Measurements from ENCODE around the gene TNFRSF11A.

Gene TNFRSF11A
- total RNA-seq = 1.2 to 4.0 reads per million in 2 donors

GRCh38 chr18:62324917-62325805, at the start of gene TNFRSF11A:
TSS of gene TNFRSF11A (plus strand) at chr18:62325310. CDS start at chr18:62325353, 43 bp downstream.
- peak; percentile 55 for DNase-seq

- no peak for DNase-seq
Observed at GRCh38 chr18:62277045-62277444, 48.1 kb upstream of the TNFRSF11A start.

GRCh38 chr18:62279561-62279960, 45.5 kb upstream of the TNFRSF11A start:
- DNase-seq = no peak

- no peak for DNase-seq
Observed at GRCh38 chr18:62280058-62280457, 45.1 kb upstream of the TNFRSF11A start.

GRCh38 chr18:62280786-62281185, 44.3 kb upstream of the TNFRSF11A start:
- no peak for DNase-seq

GRCh38 chr18:62281684-62282083, 43.4 kb upstream of the TNFRSF11A start:
- no peak for DNase-seq

- no peak for DNase-seq
Observed at GRCh38 chr18:62282188-62282629, 42.9 kb upstream of the TNFRSF11A start.

- DNase-seq = no peak
Observed at GRCh38 chr18:62284637-62285036, 40.5 kb upstream of the TNFRSF11A start.

GRCh38 chr18:62285281-62285680, 39.8 kb upstream of the TNFRSF11A start:
- DNase-seq = no peak

- no peak for DNase-seq
Observed at GRCh38 chr18:62287781-62288664, 37.1 kb upstream of the TNFRSF11A start.

- DNase-seq = no peak
Observed at GRCh38 chr18:62288665-62289008, 36.5 kb upstream of the TNFRSF11A start.

GRCh38 chr18:62289047-62289446, 36.1 kb upstream of the TNFRSF11A start:
- DNase-seq = no peak

- no peak for DNase-seq
Observed at GRCh38 chr18:62294073-62294472, 31.0 kb upstream of the TNFRSF11A start.

GRCh38 chr18:62300359-62300963, 24.6 kb upstream of the TNFRSF11A start:
- DNase-seq = no peak

- DNase-seq = no peak
Observed at GRCh38 chr18:62301322-62301721, 23.8 kb upstream of the TNFRSF11A start.

GRCh38 chr18:62312851-62313250, 12.3 kb upstream of the TNFRSF11A start:
- no peak for DNase-seq

GRCh38 chr18:62318228-62319180, 6.6 kb upstream of the TNFRSF11A start:
- DNase-seq = no peak

GRCh38 chr18:62321201-62321600, 3.9 kb upstream of the TNFRSF11A start:
- DNase-seq = no peak

- DNase-seq = no peak
Observed at GRCh38 chr18:62323483-62324180, 1.5 kb upstream of the TNFRSF11A start.

GRCh38 chr18:62324181-62324828, 805 bp upstream of the TNFRSF11A start:
- DNase-seq = no peak
